A549 (cell line): ENCODE measurements around the gene WDSUB1. TPM values are rescaled to one million over a fixed set of nuclear protein-coding genes. Genes with fewer than 3 reads are reported as not detected.

Source experiments
- ATAC-seq, 2 experiments: fragments of 200-7000 bp in 1 of 2; fragments of >200 bp in 1 of 2; cut with Nextera tagmentation in 1 of 2; cut with Tn5 transposase in 1 of 2; 3 replicates each; pipeline versions ENCODE4 v1.8.0 to v1.9.1; 2018 to 2020; ENCODE audit warnings: mild to moderate bottlenecking in 1 of 2, moderate library complexity in 1 of 2
- CTCF ChIA-PET: fragments of 300-600 bp; sonication (Branson Sonifier 250); formaldehyde crosslinking; extraction: SDS; loops from one replicate; lab custom pipeline; 2021; ENCODE audit warnings: antibody characterized with exemption, inconsistent platforms; lab: Yijun Ruan, JAX
- POLR2A ChIA-PET: fragments of 350-600 bp; formaldehyde crosslinking; extraction: SDS; loops from one replicate; lab custom pipeline; 2021; ENCODE audit warnings: antibody characterized with exemption, inconsistent platforms; lab: Yijun Ruan, JAX
- DNase-seq, 2 experiments: peaks; one replicate each; pipeline versions ENCODE4 v3.0.0 to v3.0.0-alpha.2; 2011 to 2016; ENCODE audit warnings: low read depth in 1 of 2, low spot score in 1 of 2
- FAIRE-seq: peaks from 2 replicates; lab custom pipeline; 2011; peaks lifted over from hg19 to GRCh38; lab: Jason Lieb, UNC
- H3K27ac ChIP-seq, 2 experiments: fragments of >200 bp; sonication (Bioruptor Twin); formaldehyde crosslinking; 3 replicates each; pipeline ENCODE4 v1.5.1; 2016 to 2017
- H3K4me1 ChIP-seq: fragments of >200 bp; sonication (Bioruptor Twin); formaldehyde crosslinking; 3 replicates; pipeline ENCODE4 v1.6.1; 2016
- H3K4me2 ChIP-seq: fragments of >200 bp; sonication (Bioruptor Twin); formaldehyde crosslinking; 3 replicates; pipeline ENCODE4 v1.6.1; 2016
- H3K4me3 ChIP-seq: fragments of >200 bp; sonication (Bioruptor Twin); formaldehyde crosslinking; 3 replicates; pipeline ENCODE4 v1.5.1; 2016
- H3K9me3 ChIP-seq: fragments of >200 bp; sonication (Bioruptor Twin); formaldehyde crosslinking; 3 replicates; pipeline ENCODE4 v1.6.1; 2016
- BCL3 ChIP-seq: fragments of >200 bp; sonication (Bioruptor Twin); formaldehyde crosslinking; IDR thresholded peaks from 3 replicates; pipeline ENCODE4 v1.6.1; 2016
- BHLHE40 ChIP-seq: IDR thresholded peaks from 2 replicates; pipeline ENCODE4 v1.6.1; 2012; ENCODE audit warnings: low read depth, low read length, inconsistent platforms
- CBX2 ChIP-seq: fragments of 200-600 bp; sonication (generic); IDR thresholded peaks from 2 replicates; pipeline ENCODE4 v1.6.1; 2016; ENCODE audit warnings: low read depth, mild to moderate bottlenecking, borderline replicate concordance
- CEBPB ChIP-seq, 2 experiments: fragments of >200 bp in 1 of 2; sonication (Bioruptor Twin) in 1 of 2; formaldehyde crosslinking in 1 of 2; IDR thresholded peaks; 2 replicates each; pipeline ENCODE4 v1.6.1; 2012 to 2016
- CHD2 ChIP-seq: fragments of 150-350 bp; IDR thresholded peaks from 2 replicates; pipeline ENCODE4 v1.6.1; 2014; ENCODE audit warnings: low read length; ENCODE audit not compliant: partially characterized antibody
- CHD4 ChIP-seq: fragments of 200-600 bp; sonication (generic); IDR thresholded peaks from 2 replicates; pipeline ENCODE4 v1.6.1; 2016; ENCODE audit warnings: antibody characterized with exemption, mild to moderate bottlenecking, borderline replicate concordance
- CTCF ChIP-seq: fragments of >200 bp; sonication (Bioruptor Twin); formaldehyde crosslinking; IDR thresholded peaks from 3 replicates; pipeline ENCODE4 v1.5.1; 2016
- EP300 ChIP-seq, 2 experiments: fragments of >200 bp; sonication (Bioruptor Twin); formaldehyde crosslinking; IDR thresholded peaks; 2 replicates in 1 of 2; 3 replicates in 1 of 2; pipeline ENCODE4 v1.6.1; 2016 to 2017
- FOXS1 ChIP-seq: fragments of 250-450 bp; sonication (Bioruptor Pico); IDR thresholded peaks from 2 replicates; pipeline ENCODE4 v1.5.0; 2020; ENCODE audit warnings: mild to moderate bottlenecking, moderate library complexity
- HES2 ChIP-seq: fragments of >200 bp; sonication (Bioruptor Twin); formaldehyde crosslinking; IDR thresholded peaks from 2 replicates; pipeline ENCODE4 v1.6.1; 2016
- HEYL ChIP-seq: fragments of 250-450 bp; sonication (Bioruptor Pico); IDR thresholded peaks from 2 replicates; pipeline ENCODE4 v1.8.0; 2021; ENCODE audit warnings: mild to moderate bottlenecking, moderate library complexity
- HMGXB4 ChIP-seq: fragments of 250-450 bp; sonication (Bioruptor Pico); IDR thresholded peaks from 2 replicates; pipeline ENCODE4 v1.5.0; 2021; ENCODE audit warnings: mild to moderate bottlenecking, moderate library complexity, borderline replicate concordance
- JUN ChIP-seq, 2 experiments: fragments of >200 bp; sonication (Bioruptor Twin); formaldehyde crosslinking; IDR thresholded peaks; 2 replicates in 1 of 2; 3 replicates in 1 of 2; pipeline ENCODE4 v1.6.1; 2016 to 2017
- JUNB ChIP-seq: fragments of >200 bp; sonication (Bioruptor Twin); formaldehyde crosslinking; IDR thresholded peaks from 2 replicates; pipeline ENCODE4 v1.6.1; 2016
- KDM5A ChIP-seq: fragments of 200-600 bp; sonication (generic); IDR thresholded peaks from 2 replicates; pipeline ENCODE4 v1.6.1; 2016; ENCODE audit warnings: antibody characterized with exemption, mild to moderate bottlenecking
- MAX ChIP-seq: IDR thresholded peaks from 2 replicates; pipeline ENCODE4 v1.6.1; 2012
- MAZ ChIP-seq: fragments of 150-350 bp; IDR thresholded peaks from 2 replicates; pipeline ENCODE4 v1.6.1; 2014; ENCODE audit warnings: antibody characterized with exemption, low read depth, low read length, borderline replicate concordance
- MYC ChIP-seq: IDR thresholded peaks from 2 replicates; pipeline ENCODE4 v1.6.1; 2012; ENCODE audit warnings: mild to moderate bottlenecking, inconsistent platforms, low read length, improper control_type of control experiment, borderline replicate concordance
- NFE2L2 ChIP-seq: fragments of 150-350 bp; conservative IDR thresholded peaks from 2 replicates; pipeline ENCODE4 v1.6.1; 2014; ENCODE audit warnings: low read length
- NPAS2 ChIP-seq: fragments of 250-450 bp; sonication (Bioruptor Pico); IDR thresholded peaks from 2 replicates; pipeline ENCODE4 v1.8.0; 2022; ENCODE audit warnings: mild to moderate bottlenecking, moderate library complexity, borderline replicate concordance
- PBX3 ChIP-seq: IDR thresholded peaks from 2 replicates; pipeline ENCODE4 v1.6.1; 2012
- PHF8 ChIP-seq: fragments of 200-600 bp; sonication (generic); IDR thresholded peaks from 2 replicates; pipeline ENCODE4 v1.6.1; 2016; ENCODE audit warnings: low read depth, mild to moderate bottlenecking, antibody characterized with exemption, moderate library complexity, borderline replicate concordance
- RAD21 ChIP-seq, 2 experiments: fragments of >200 bp in 1 of 2; sonication (Bioruptor Twin) in 1 of 2; formaldehyde crosslinking in 1 of 2; IDR thresholded peaks in 1 of 2; conservative IDR thresholded peaks in 1 of 2; 2 replicates in 1 of 2; 3 replicates in 1 of 2; pipeline ENCODE4 v1.6.1; 2012 to 2018; ENCODE audit warnings: inconsistent platforms in 1 of 2
- RCOR1 ChIP-seq: fragments of 150-350 bp; IDR thresholded peaks from 2 replicates; pipeline ENCODE4 v1.6.1; 2014; ENCODE audit warnings: antibody characterized with exemption, low read length, low read depth
- RNF2 ChIP-seq: fragments of 200-600 bp; sonication (generic); IDR thresholded peaks from 2 replicates; pipeline ENCODE4 v1.6.1; 2016; ENCODE audit warnings: low read depth, mild to moderate bottlenecking, antibody characterized with exemption, moderate library complexity, borderline replicate concordance
- SMC3 ChIP-seq: fragments of >200 bp; sonication (Bioruptor Twin); formaldehyde crosslinking; IDR thresholded peaks from 3 replicates; pipeline ENCODE4 v1.6.1; 2018; ENCODE audit warnings: inconsistent platforms
- ZC3H11A ChIP-seq: fragments of 450-650 bp; IDR thresholded peaks from 2 replicates; pipeline ENCODE4 v1.6.1; 2014; ENCODE audit warnings: antibody characterized with exemption, mild to moderate bottlenecking
- ZSCAN20 ChIP-seq: fragments of 250-450 bp; sonication (Bioruptor Pico); IDR thresholded peaks from 2 replicates; pipeline ENCODE4 v1.8.0; 2022; ENCODE audit warnings: mild to moderate bottlenecking, moderate library complexity
- WGBS: methylation state at CpG from one replicate; pipeline ENCODE4 v1.1.6; 2017; ENCODE audit errors: missing lambda C conversion rate; 5-methylcytosine and 5-hydroxymethylcytosine counted together
- polyA plus RNA-seq, 4 experiments: library from polyadenylated mRNA; depleted of rRNA in 3 of 4; stranded (reverse); fragments of >200 nt; fragmentation: RNase III in 1 of 4; extraction: RNeasy Plus Mini Kit Qiagen cat#74134 plus additional on column Dnase treatment in 1 of 4; gene quantifications; 2 replicates in 3 of 4; 3 replicates in 1 of 4; pipeline ENCODE4 v1.2.3, GENCODE V29; 2011 to 2017

Gene WDSUB1
- polyA plus RNA-seq, 2 of the 4 experiments (the other 2 are of a cell fraction): 9.1 to 11.7 TPM

- H3K4me1 ChIP-seq: peaks cover 6% of the 10 kb centered on the region; the same call in 2 of the 3 replicates
- H3K27ac ChIP-seq: no peak overlapping the region
- WGBS: 96% methylated on average over 6 of the region's 6 CpGs
- DNase-seq: no peak
- no peak for TF ChIP-seq CTCF
- no peak for TF ChIP-seq RNF2
- TF ChIP-seq FOXS1 (CRISPR knock-in tag): no peak
- TF ChIP-seq HES2: no peak
- no peak for TF ChIP-seq BHLHE40
- no peak for TF ChIP-seq HMGXB4 (CRISPR knock-in tag)
- no peak for TF ChIP-seq JUN (IDR thresholded peaks at IDR 0.05)
- TF ChIP-seq SMC3: no peak
- no peak for TF ChIP-seq KDM5A
- TF ChIP-seq NPAS2: no peak
- TF ChIP-seq ZSCAN20: no peak
- TF ChIP-seq MAZ: no peak
- TF ChIP-seq MAX: no peak
- TF ChIP-seq, all 56 proteins: peak for 0
- no peak overlapping the region for H3K4me2 ChIP-seq
- no peak overlapping the region for H3K4me3 ChIP-seq
- ATAC-seq: no peak; a peak in 1 of 6 replicates
- no peak for FAIRE-seq
- POLR2A ChIA-PET: no interaction called here
- CTCF ChIA-PET: interaction anchor here (1.3 to 1.5 kb wide), 2 partner anchors 17 to 20 kb away, joined by 3 read pairs; no protein-coding TSS in a partner anchor
- H3K9me3 ChIP-seq: no peaks in the 10 kb centered on the region
Measured at GRCh38 chr2:159195697-159196096, 90.8 kb downstream of the WDSUB1 start.

GRCh38 chr2:159194241-159194640 lies 92.3 kb downstream of the WDSUB1 start:
- no peak for ATAC-seq
- Histone ChIP-seq H3K4me2 (no peak overlapping the region), H3K4me3 (no peak overlapping the region), H3K4me1 (no peaks in the 10 kb centered on the region), H3K27ac (no peak overlapping the region), H3K9me3 (no peaks in the 10 kb centered on the region)
- ChIA-PET POLR2A (no interaction called here), CTCF (no interaction called here)
- FAIRE-seq: no peak
- TF ChIP-seq RCOR1 (no peak), HEYL (CRISPR knock-in tag) (no peak), NFE2L2 (no peak), ZC3H11A (no peak), NPAS2 (no peak), PHF8 (no peak), PBX3 (no peak), CHD4 (no peak), CEBPB (IDR thresholded peaks at IDR 0.05) (no peak), CHD2 (no peak), CTCF (no peak), HES2 (no peak), BCL3 (no peak), RAD21 (conservative IDR thresholded peaks at IDR 0.05 in 1 of 2, IDR thresholded peaks at IDR 0.05 in 1 of 2) (no peak), SMC3 (no peak), EP300 (IDR thresholded peaks at IDR 0.05) (no peak), CBX2 (no peak), JUN (IDR thresholded peaks at IDR 0.05) (no peak), JUNB (no peak), MYC (no peak)
- no peak for DNase-seq
- WGBS: 85% methylated on average over 10 of the region's 10 CpGs
